Stimulated activated CD4-positive, alpha-beta T cell treated with anti-CD3 and anti-CD28 coated beads, Interleukin-2, amount 100 ng/mL, for 4 hours (primary cell): Measurements from ENCODE around the gene URM1.

ENCODE experiments used
- DNase-seq: peaks from one replicate; pipeline ENCODE4 v3.0.0-alpha.2; 2020; ENCODE audit warnings: low read depth

URM1 gene

GRCh38 chr9:128429513-128430086, 58.4 kb downstream of the URM1 start:
- no peak for DNase-seq

- no peak for DNase-seq
Observed at GRCh38 chr9:128431207-128431606, 60.0 kb downstream of the URM1 start.

GRCh38 chr9:128434340-128434739, 63.2 kb downstream of the URM1 start:
- no peak for DNase-seq

- no peak for DNase-seq
Observed at GRCh38 chr9:128435611-128436010, 64.4 kb downstream of the URM1 start.

- DNase-seq: peak; percentile 71
Observed at GRCh38 chr9:128438343-128439109, 67.4 kb downstream of the URM1 start.

- no peak for DNase-seq
Observed at GRCh38 chr9:128439273-128439672, 68.1 kb downstream of the URM1 start.
